ENCODE measurements around the gene RAB11FIP3. TPM values are rescaled to one million over a fixed set of nuclear protein-coding genes. Genes with fewer than 3 reads are reported as not detected.

RAB11FIP3 gene
- total and polyA plus RNA-seq, 9 of the 15 experiments (the other 6 are each of a cell fraction or from before 2014, with no cell fraction given): 0.46 to 13.1 (median 4.3) TPM

- Histone ChIP-seq H3K27me3 (ENCODE audit: control insufficient read depth in 2 of 2, insufficient read depth in 2 of 2, low read length in 2 of 2) (no peaks in the 10 kb centered on the region), H3K4me2 (ENCODE audit: insufficient read depth, low read length) (no peak overlapping the region), H3K36me3 (ENCODE audit: control insufficient read depth, insufficient read depth, low read length) (peaks cover 8% of the 10 kb centered on the region; the same call in 1 of the 3 replicates), H3K4me1 (replicated peaks in 1 of 2; ENCODE audit: control insufficient read depth in 2 of 2, insufficient read depth in 2 of 2, low read length in 2 of 2) (peaks cover 0 to 41% of the 10 kb centered on the region in 2 experiments; a peak in 2 of 5 replicates), H2AFZ (ENCODE audit: low read depth, low read length) (no peak overlapping the region), H3K9me1 (ENCODE audit: control insufficient read depth, insufficient read depth, low read length) (no peaks in the 10 kb centered on the region), H3K9me3 (replicated peaks; ENCODE audit: control insufficient read depth, insufficient read depth, low read depth, low read length) (no peaks in the 10 kb centered on the region), H3K9ac (ENCODE audit: insufficient read depth in 1 of 2, low read depth in 2 of 2, low read length in 2 of 2) (peak overlapping the region in 1 of 2 experiments; percentile 45; a peak in 1 of 4 replicates), H3K27ac (ENCODE audit: extremely low read depth, low read depth, low read length) (no peak overlapping the region), H4K20me1 (replicated peaks; ENCODE audit: control insufficient read depth, insufficient read depth, low read length) (no peaks in the 10 kb centered on the region), H3K4me3 (no peak overlapping the region), H3K79me2 (ENCODE audit: control insufficient read depth, insufficient read depth, low read length) (no peaks in the 10 kb centered on the region)
- ChIA-PET CTCF (ENCODE audit: low intra/inter-chr PET ratio) (no interaction called here), POLR2A (interaction anchor here (0.7 to 1.1 kb wide), 3 partner anchors 9 to 101 kb away, joined by 3 to 4 read pairs (median 3); no protein-coding TSS in a partner anchor)
- no peak for FAIRE-seq
- TSS peak; percentile 61 for BruUV-seq (replicated peaks)
- no peak for ATAC-seq
- DNase-seq (ENCODE audit: extremely low read depth in 1 of 4, low spot score in 3 of 4): peak in 1 of 4 experiments; percentile 4
- TF ChIP-seq MITF (IDR thresholded peaks at IDR 0.05) (no peak), ZNF263 (CRISPR knock-in tag; IDR thresholded peaks at IDR 0.05; ENCODE audit: borderline replicate concordance) (0 out of 2 replicates have a peak, but pooled peaks have one; percentile 27), TSHZ1 (CRISPR knock-in tag; IDR thresholded peaks at IDR 0.05) (no peak), PCBP1 (IDR thresholded peaks at IDR 0.05; ENCODE audit: low read depth, low read length, poor library complexity, severe bottlenecking) (peak; percentile 37), BDP1 (IDR thresholded peaks at IDR 0.05; ENCODE audit: insufficient read depth, insufficient read length) (no peak)
- intact Hi-C loops (cut with micrococcal nuclease) (no loop called here), in situ Hi-C loops (cut with MboI) (no loop called here)
- WGBS (ENCODE audit: insufficient coverage, low coverage, missing lambda C conversion rate): 86% methylated on average over 17 of the region's 26 CpGs
These were observed 13.7 kb upstream of the RAB11FIP3 start for GRCh38 chr16:411576-412265.

Measured in K562 (cell line).